ENCODE results near the gene KRTAP21-1.
"Not testable (repeated sequence)": the region's sequence is repeated elsewhere in the genome, so short reads cannot be mapped to it uniquely, and the experiment has no call there.

The KRTAP21-1 gene

GRCh38 chr21:30755328-30755727, at the start of gene KRTAP21-1:
Gene KRTAP21-1, minus strand, starts transcription at chr21:30755428. Its CDS starts 50 bp downstream, at chr21:30755378.
- DNase-seq, result not testable (repeated sequence)

GRCh38 chr21:30800605-30801004, 45.4 kb upstream of the KRTAP21-1 start:
- no peak for DNase-seq

GRCh38 chr21:30793581-30794314, 38.5 kb upstream of the KRTAP21-1 start:
- DNase-seq, result no peak

- no peak for DNase-seq
Measured at GRCh38 chr21:30779249-30779648, 24.0 kb upstream of the KRTAP21-1 start.

GRCh38 chr21:30769724-30770431, 14.7 kb upstream of the KRTAP21-1 start:
- DNase-seq, result no peak

- no peak for DNase-seq
Measured at GRCh38 chr21:30760776-30761175, 5.5 kb upstream of the KRTAP21-1 start.

- no peak for DNase-seq
Measured at GRCh38 chr21:30758306-30758705, 3.1 kb upstream of the KRTAP21-1 start.

GRCh38 chr21:30747159-30747558, 8.1 kb downstream of the KRTAP21-1 start, which contains the start of gene KRTAP21-2:
Gene KRTAP21-2, minus strand, starts transcription at chr21:30747259. Its CDS starts 57 bp downstream, at chr21:30747202.
- no peak for DNase-seq

GRCh38 chr21:30740462-30740861, 14.8 kb downstream of the KRTAP21-1 start:
- no peak for DNase-seq

- DNase-seq, result no peak
Measured at GRCh38 chr21:30733026-30733425, 22.2 kb downstream of the KRTAP21-1 start.

GRCh38 chr21:30726726-30727125, 28.5 kb downstream of the KRTAP21-1 start:
- DNase-seq, result no peak

GRCh38 chr21:30719401-30719800, 35.8 kb downstream of the KRTAP21-1 start:
- no peak for DNase-seq

- no peak for DNase-seq
Measured at GRCh38 chr21:30718239-30718909, 36.9 kb downstream of the KRTAP21-1 start, which contains the start of gene KRTAP21-3. Gene KRTAP21-3, minus strand, starts transcription at chr21:30718777. Its CDS starts 18 bp downstream, at chr21:30718759.

GRCh38 chr21:30717105-30717504, 38.1 kb downstream of the KRTAP21-1 start:
- no peak for DNase-seq

- no peak for DNase-seq
Measured at GRCh38 chr21:30714946-30715345, 40.3 kb downstream of the KRTAP21-1 start.

- no peak for DNase-seq
Measured at GRCh38 chr21:30714456-30714855, 40.8 kb downstream of the KRTAP21-1 start.

- DNase-seq, result no peak
Measured at GRCh38 chr21:30713766-30714165, 41.5 kb downstream of the KRTAP21-1 start.

- DNase-seq, result no peak
Measured at GRCh38 chr21:30710499-30710898, 44.7 kb downstream of the KRTAP21-1 start.

GRCh38 chr21:30707409-30707808, 47.8 kb downstream of the KRTAP21-1 start:
- DNase-seq, result no peak

Measured in NCI-H1930 (cell line).